Astrocyte (in vitro differentiated cells and primary cell): ENCODE results near the gene ADAMTS6.

ENCODE experiments used
- EZH2 ChIP-seq: IDR thresholded peaks from 2 replicates; pipeline ENCODE4 v1.6.1; 2012; ENCODE audit warnings: mild to moderate bottlenecking, low read length, inconsistent platforms; ENCODE audit not compliant: insufficient read depth
- TF ChIP-seq, protein P1 (sequence below): IDR thresholded peaks from 2 replicates; pipeline ENCODE4 v1.5.1; 2011; ENCODE audit warnings: low read depth, mild to moderate bottlenecking, inconsistent platforms, low read length, moderate library complexity; ENCODE audit not compliant: insufficient read depth

DNA sequence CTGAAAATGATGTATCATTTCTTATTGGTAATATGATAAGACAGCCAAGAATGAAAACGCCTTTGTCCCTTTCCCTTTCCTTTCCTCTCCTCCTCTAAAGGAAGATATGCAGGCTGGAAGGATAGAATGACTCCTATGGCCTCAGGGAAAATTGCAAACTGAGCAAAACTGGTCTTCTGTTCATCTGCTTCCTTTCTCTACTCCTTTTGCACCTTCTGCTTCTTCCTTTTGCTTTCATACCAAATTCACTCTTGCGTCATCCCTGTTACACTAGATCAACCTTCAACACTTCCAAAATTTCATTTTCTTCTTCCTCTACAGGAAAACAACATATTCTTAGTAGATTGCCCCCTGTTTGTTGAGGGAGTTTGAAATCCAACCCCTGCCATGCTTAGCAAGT, 234.1 kb downstream of the ADAMTS6 start:
- TF ChIP-seq, protein P1, sequence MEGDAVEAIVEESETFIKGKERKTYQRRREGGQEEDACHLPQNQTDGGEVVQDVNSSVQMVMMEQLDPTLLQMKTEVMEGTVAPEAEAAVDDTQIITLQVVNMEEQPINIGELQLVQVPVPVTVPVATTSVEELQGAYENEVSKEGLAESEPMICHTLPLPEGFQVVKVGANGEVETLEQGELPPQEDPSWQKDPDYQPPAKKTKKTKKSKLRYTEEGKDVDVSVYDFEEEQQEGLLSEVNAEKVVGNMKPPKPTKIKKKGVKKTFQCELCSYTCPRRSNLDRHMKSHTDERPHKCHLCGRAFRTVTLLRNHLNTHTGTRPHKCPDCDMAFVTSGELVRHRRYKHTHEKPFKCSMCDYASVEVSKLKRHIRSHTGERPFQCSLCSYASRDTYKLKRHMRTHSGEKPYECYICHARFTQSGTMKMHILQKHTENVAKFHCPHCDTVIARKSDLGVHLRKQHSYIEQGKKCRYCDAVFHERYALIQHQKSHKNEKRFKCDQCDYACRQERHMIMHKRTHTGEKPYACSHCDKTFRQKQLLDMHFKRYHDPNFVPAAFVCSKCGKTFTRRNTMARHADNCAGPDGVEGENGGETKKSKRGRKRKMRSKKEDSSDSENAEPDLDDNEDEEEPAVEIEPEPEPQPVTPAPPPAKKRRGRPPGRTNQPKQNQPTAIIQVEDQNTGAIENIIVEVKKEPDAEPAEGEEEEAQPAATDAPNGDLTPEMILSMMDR = no peak
- no peak for TF ChIP-seq EZH2
